Stimulated activated CD8-positive, alpha-beta memory T cell treated with anti-CD3 and anti-CD28 coated beads, Interleukin-4, amount 100 ng/mL, for 4 hours (primary cell): Measurements from ENCODE around the gene SLX9.
"Not testable (repeated sequence)": the region's sequence is repeated elsewhere in the genome, so short reads cannot be mapped to it uniquely, and the experiment has no call there.

Experiments used
- DNase-seq, 2 donors: peaks; one replicate each; pipeline ENCODE4 v3.0.0-alpha.2; 2020; ENCODE audit warnings: low read depth in 2 of 2, low spot score in 1 of 2

The SLX9 gene

GRCh38 chr21:44914176-44914874 lies 25.5 kb upstream of the SLX9 start:
- DNase-seq = peak in 1 of 2 donors; percentile 57

GRCh38 chr21:44916965-44917364 lies 22.9 kb upstream of the SLX9 start:
- no peak for DNase-seq

GRCh38 chr21:44917446-44918106 lies 22.3 kb upstream of the SLX9 start:
- no peak for DNase-seq

GRCh38 chr21:44918107-44918470 lies 21.7 kb upstream of the SLX9 start:
- no peak for DNase-seq

GRCh38 chr21:44918581-44919033 lies 21.2 kb upstream of the SLX9 start:
- no peak for DNase-seq

GRCh38 chr21:44919111-44919912 lies 20.5 kb upstream of the SLX9 start:
- no peak for DNase-seq

GRCh38 chr21:44919913-44920693 lies 19.7 kb upstream of the SLX9 start:
- no peak for DNase-seq

GRCh38 chr21:44920694-44921604 lies 18.9 kb upstream of the SLX9 start, which contains the start of gene ITGB2:
TSS of gene ITGB2 (minus strand) at chr21:44920899. CDS start at chr21:44910782, 10,117 bp downstream.
- DNase-seq = peak in 1 of 2 donors; percentile 30

GRCh38 chr21:44921928-44922327 lies 17.9 kb upstream of the SLX9 start:
- DNase-seq = no peak

- DNase-seq = no peak
Measured at GRCh38 chr21:44923480-44924084, 16.2 kb upstream of the SLX9 start.

GRCh38 chr21:44924606-44925377 lies 15.0 kb upstream of the SLX9 start:
- no peak for DNase-seq

GRCh38 chr21:44925378-44925755 lies 14.5 kb upstream of the SLX9 start:
- DNase-seq = no peak

GRCh38 chr21:44926331-44927101 lies 13.3 kb upstream of the SLX9 start:
- DNase-seq = no peak

- DNase-seq = no peak
Measured at GRCh38 chr21:44927259-44927586, 12.6 kb upstream of the SLX9 start.

- DNase-seq = peak; percentile 85 to 93
Measured at GRCh38 chr21:44927587-44928461, 12.0 kb upstream of the SLX9 start.

- DNase-seq = not testable (repeated sequence)
Measured at GRCh38 chr21:44928500-44929241, 11.2 kb upstream of the SLX9 start.
